NCI-H82 treated with DMSO at 0.1 percent for 48 hours (cell line): ENCODE results near the gene MAP3K12.
A peak's percentile ranks its signal among the peaks of the same experiment; 100 is the strongest.
"Not testable (repeated sequence)": the region's sequence is repeated elsewhere in the genome, so short reads cannot be mapped to it uniquely, and the experiment has no call there.

Source experiments
- DNase-seq: peaks from one replicate; lab custom pipeline; 2025; ENCODE audit not compliant: unreplicated experiment; lab: John Stamatoyannopoulos, UW

The MAP3K12 gene

GRCh38 chr12:53499266-53500141 is at the start of gene MAP3K12:
TSS of gene MAP3K12 (minus strand) at chr12:53499458. CDS start at chr12:53487391, 12,067 bp downstream.
- DNase-seq: no peak

GRCh38 chr12:53548354-53548753 is 49.1 kb upstream of the MAP3K12 start:
- not testable (repeated sequence) for DNase-seq

GRCh38 chr12:53543539-53543938 is 44.3 kb upstream of the MAP3K12 start:
- DNase-seq: peak; percentile 58

GRCh38 chr12:53539526-53539925 is 40.3 kb upstream of the MAP3K12 start:
- no peak for DNase-seq

- DNase-seq: no peak
These were observed 39.0 kb upstream of the MAP3K12 start for GRCh38 chr12:53538209-53538689.

GRCh38 chr12:53536962-53537361 is 37.7 kb upstream of the MAP3K12 start:
- no peak for DNase-seq

- no peak for DNase-seq
These were observed 34.2 kb upstream of the MAP3K12 start for GRCh38 chr12:53533471-53533870.

- no peak for DNase-seq
These were observed 33.5 kb upstream of the MAP3K12 start for GRCh38 chr12:53532524-53533445.

GRCh38 chr12:53532021-53532420 is 32.8 kb upstream of the MAP3K12 start:
- DNase-seq: no peak

GRCh38 chr12:53530920-53531319 is 31.7 kb upstream of the MAP3K12 start:
- DNase-seq: no peak

- peak; percentile 16 for DNase-seq
These were observed 30.8 kb upstream of the MAP3K12 start for GRCh38 chr12:53530061-53530460.

GRCh38 chr12:53524476-53524875 is 25.2 kb upstream of the MAP3K12 start:
- no peak for DNase-seq

GRCh38 chr12:53523131-53523530 is 23.9 kb upstream of the MAP3K12 start:
- no peak for DNase-seq

GRCh38 chr12:53518381-53518780 is 19.1 kb upstream of the MAP3K12 start:
- no peak for DNase-seq

GRCh38 chr12:53516758-53517455 is 17.6 kb upstream of the MAP3K12 start:
- no peak for DNase-seq

GRCh38 chr12:53515291-53515680 is 16.0 kb upstream of the MAP3K12 start:
- no peak for DNase-seq

GRCh38 chr12:53514628-53515290 is 15.5 kb upstream of the MAP3K12 start:
- no peak for DNase-seq

- DNase-seq: no peak
These were observed 14.6 kb upstream of the MAP3K12 start for GRCh38 chr12:53513712-53514410.

- no peak for DNase-seq
These were observed 11.0 kb upstream of the MAP3K12 start for GRCh38 chr12:53510181-53510812.
